Heart right ventricle (tissue), 16 donors: Measurements from ENCODE around the gene DAG1. TPM values are rescaled to one million over a fixed set of nuclear protein-coding genes. Genes with fewer than 3 reads are reported as not detected.

ENCODE experiments used
- ATAC-seq, 8 donors: fragments of 200-7000 bp; cut with Tn5 transposase; one replicate each; pipeline ENCODE4 v1.9.1; 2020; ENCODE audit warnings: mild to moderate bottlenecking in 8 of 8, moderate library complexity in 8 of 8, moderate number of reproducible peaks in 1 of 8
- DNase-seq, 2 donors: peaks; one replicate each; pipeline ENCODE4 v3.0.0-alpha.2; 2020
- H3K27ac ChIP-seq, 10 donors: fragments of 200-600 bp; sonication (generic) in 2 of 10; one replicate each; pipeline versions ENCODE4 v1.5.0 to v1.8.0; 2020 to 2022; ENCODE audit warnings: mild to moderate bottlenecking in 3 of 10
- H3K27me3 ChIP-seq, 7 donors: fragments of 200-600 bp; one replicate each; pipeline ENCODE4 v1.8.0; 2021 to 2022; ENCODE audit warnings: mild to moderate bottlenecking in 2 of 7
- H3K36me3 ChIP-seq, 9 donors: fragments of 200-600 bp; sonication (generic) in 1 of 9; one replicate each; pipeline versions ENCODE4 v1.5.0 to v1.8.0; 2020 to 2022; ENCODE audit warnings: mild to moderate bottlenecking in 2 of 9
- H3K4me1 ChIP-seq, 9 donors: fragments of 200-600 bp; sonication (generic) in 1 of 9; one replicate each; pipeline versions ENCODE4 v1.5.0 to v1.8.0; 2020 to 2022; ENCODE audit warnings: mild to moderate bottlenecking in 4 of 9
- H3K4me3 ChIP-seq, 10 donors: fragments of 200-600 bp; sonication (generic) in 2 of 10; one replicate each; pipeline versions ENCODE4 v1.5.0 to v1.8.0; 2020 to 2022; ENCODE audit warnings: mild to moderate bottlenecking in 7 of 10, moderate library complexity in 2 of 10
- H3K9me3 ChIP-seq, 11 donors: fragments of 200-600 bp in 10 of 11; sonication (generic) in 2 of 11; one replicate each; pipeline versions ENCODE4 v1.5.0 to v1.8.0; 2013 to 2022; ENCODE audit warnings: mild to moderate bottlenecking in 2 of 11, control low read depth in 1 of 11, moderate library complexity in 1 of 11
- WGBS, 2 donors: extraction: QIAGEN DNeasy Blood & Tissue Kit; methylation state at CpG; one replicate each; pipeline ENCODE4 v1.1.7; 2013; ENCODE audit warnings: inconsistent platforms in 1 of 2; 5-methylcytosine and 5-hydroxymethylcytosine counted together
- intact Hi-C, 10 donors: fragments of 100-400 bp; cut with DNase I; formaldehyde crosslinking; loops; one replicate each; pipeline versions ENCODE4 v1.11.1 to v1.14.2; 2022
- polyA plus RNA-seq, 2 donors: library from polyadenylated mRNA; stranded (reverse); fragments of 200-250 nt; gene quantifications; one replicate each; pipeline ENCODE4 v1.2.3, GENCODE V29; 2013
- total RNA-seq, 10 donors: library from RNA; stranded (reverse); fragmentation: NEBNext Ultra II Directional in 3 of 10; extraction: Animal tissue kit (Norgen Biotek cat#: 25700) in 3 of 10; gene quantifications; one replicate each; pipeline versions ENCODE4 v1.2.1 to v1.2.4, GENCODE V29; 2021 to 2023
- TF ChIP-seq, protein P1 (sequence below), 9 donors: fragments of 200-600 bp; sonication (generic) in 2 of 9; IDR thresholded peaks; one replicate each; pipeline versions ENCODE4 v1.5.0 to v1.8.0; 2021 to 2022; ENCODE audit warnings: antibody characterized with exemption in 9 of 9, mild to moderate bottlenecking in 5 of 9, moderate library complexity in 1 of 9
- donor health status: Arrhythmogenic right ventricular cardiomyopathy.
- donor health status: ischemic (EF 13 %, LVEDD 7.1; RV severe dilation, severe dysfunction).
- donor health status: healthy with polysubstance abuse.
- donor health status: DM: no; HTN: yes; CAD: no.
- donor health status: DM: no; HTN: no; CAD: no.
- donor health status: ischemic (EF 25% LVEDD 6.9; RV normal size, moderate dysfunction).
- donor health status: ischemic (EF 25% LVEDD 5.7; RV mildly dilated, moderate dysfunction).
- donor health status: healthy.
- donor health status: DM: yes; HTN: yes; CAD: no.
- donor health status: Ischemic cardiomyopathy.
- donor health status: ischemic (EF 35%, LVEDD 5.7; RV mildly dilated, moderate dysfunction).
- donor health status: nonischemic (EF 11% LVEDD 7.7; RV severe dilation, severe dysfunction).
- donor health status: DM: yes; HTN: yes; CAD: no.
- donor health status: PGD.
- donor health status: ischemic (EF 29% LVEDD 5.4; RV normal size, mild dysfunction).
- donor health status: nonischemic (EF 23%, LVEDD 6.1; RV moderate dilation, normal function).

The DAG1 gene
- total and polyA plus RNA-seq, 12 donors, result 37.7 to 173 (median 135) TPM

DNA sequence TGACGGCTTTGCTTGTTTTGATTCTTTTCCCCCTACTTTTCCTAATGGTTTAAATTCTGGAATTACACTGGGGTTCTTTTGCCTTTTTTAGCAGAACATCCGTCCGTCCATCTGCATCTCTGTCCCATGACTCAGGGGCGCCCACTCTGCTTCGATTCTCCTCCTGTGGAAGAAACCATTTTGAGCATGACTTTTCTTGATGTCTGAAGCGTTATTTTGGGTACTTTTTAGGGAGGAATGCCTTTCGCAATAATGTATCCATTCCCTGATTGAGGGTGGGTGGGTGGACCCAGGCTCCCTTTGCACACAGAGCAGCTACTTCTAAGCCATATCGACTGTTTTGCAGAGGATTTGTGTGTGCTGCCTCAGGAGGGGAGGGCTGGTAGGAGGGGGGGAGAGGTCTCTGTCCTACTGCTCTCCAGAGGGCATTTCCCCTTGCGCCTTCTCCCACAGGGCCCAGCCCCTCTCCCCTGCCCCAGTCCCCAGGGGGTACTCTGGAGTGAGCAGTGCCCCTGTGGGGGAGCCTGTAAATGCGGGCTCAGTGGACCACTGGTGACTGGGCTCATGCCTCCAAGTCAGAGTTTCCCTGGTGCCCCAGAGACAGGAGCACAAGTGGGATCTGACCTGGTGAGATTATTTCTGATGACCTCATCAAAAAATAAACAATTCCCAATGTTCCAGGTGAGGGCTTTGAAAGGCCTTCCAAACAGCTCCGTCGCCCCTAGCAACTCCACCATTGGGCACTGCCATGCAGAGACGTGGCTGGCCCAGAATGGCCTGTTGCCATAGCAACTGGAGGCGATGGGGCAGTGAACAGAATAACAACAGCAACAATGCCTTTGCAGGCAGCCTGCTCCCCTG is 64.7 kb downstream of the DAG1 start:
- no peaks in the 10 kb centered on the region for H3K9me3 ChIP-seq
- intact Hi-C loops, result loop anchor here in 3 of 10 donors (5.0 kb wide), 3 partner anchors 132 to 372 kb away; partner anchors contain the start of gene APEH (in 1 of the 3)
- no peak overlapping the region for H3K4me3 ChIP-seq
- 87 to 88% methylated on average over 14 of the region's 14 CpGs for WGBS, 2 donors
- peaks cover 0 to 14% (median 0%) of the 10 kb centered on the region in 9 donors for H3K4me1 ChIP-seq
- ATAC-seq (no peak), DNase-seq (no peak)
- no peaks in the 10 kb centered on the region for H3K27me3 ChIP-seq
- H3K27ac ChIP-seq, result no peak overlapping the region
- TF ChIP-seq, protein P1, sequence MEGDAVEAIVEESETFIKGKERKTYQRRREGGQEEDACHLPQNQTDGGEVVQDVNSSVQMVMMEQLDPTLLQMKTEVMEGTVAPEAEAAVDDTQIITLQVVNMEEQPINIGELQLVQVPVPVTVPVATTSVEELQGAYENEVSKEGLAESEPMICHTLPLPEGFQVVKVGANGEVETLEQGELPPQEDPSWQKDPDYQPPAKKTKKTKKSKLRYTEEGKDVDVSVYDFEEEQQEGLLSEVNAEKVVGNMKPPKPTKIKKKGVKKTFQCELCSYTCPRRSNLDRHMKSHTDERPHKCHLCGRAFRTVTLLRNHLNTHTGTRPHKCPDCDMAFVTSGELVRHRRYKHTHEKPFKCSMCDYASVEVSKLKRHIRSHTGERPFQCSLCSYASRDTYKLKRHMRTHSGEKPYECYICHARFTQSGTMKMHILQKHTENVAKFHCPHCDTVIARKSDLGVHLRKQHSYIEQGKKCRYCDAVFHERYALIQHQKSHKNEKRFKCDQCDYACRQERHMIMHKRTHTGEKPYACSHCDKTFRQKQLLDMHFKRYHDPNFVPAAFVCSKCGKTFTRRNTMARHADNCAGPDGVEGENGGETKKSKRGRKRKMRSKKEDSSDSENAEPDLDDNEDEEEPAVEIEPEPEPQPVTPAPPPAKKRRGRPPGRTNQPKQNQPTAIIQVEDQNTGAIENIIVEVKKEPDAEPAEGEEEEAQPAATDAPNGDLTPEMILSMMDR (IDR thresholded peaks at IDR 0.05), result no peak
- peaks cover 0 to 55% (median 31%) of the 10 kb centered on the region in 9 donors for H3K36me3 ChIP-seq

DNA sequence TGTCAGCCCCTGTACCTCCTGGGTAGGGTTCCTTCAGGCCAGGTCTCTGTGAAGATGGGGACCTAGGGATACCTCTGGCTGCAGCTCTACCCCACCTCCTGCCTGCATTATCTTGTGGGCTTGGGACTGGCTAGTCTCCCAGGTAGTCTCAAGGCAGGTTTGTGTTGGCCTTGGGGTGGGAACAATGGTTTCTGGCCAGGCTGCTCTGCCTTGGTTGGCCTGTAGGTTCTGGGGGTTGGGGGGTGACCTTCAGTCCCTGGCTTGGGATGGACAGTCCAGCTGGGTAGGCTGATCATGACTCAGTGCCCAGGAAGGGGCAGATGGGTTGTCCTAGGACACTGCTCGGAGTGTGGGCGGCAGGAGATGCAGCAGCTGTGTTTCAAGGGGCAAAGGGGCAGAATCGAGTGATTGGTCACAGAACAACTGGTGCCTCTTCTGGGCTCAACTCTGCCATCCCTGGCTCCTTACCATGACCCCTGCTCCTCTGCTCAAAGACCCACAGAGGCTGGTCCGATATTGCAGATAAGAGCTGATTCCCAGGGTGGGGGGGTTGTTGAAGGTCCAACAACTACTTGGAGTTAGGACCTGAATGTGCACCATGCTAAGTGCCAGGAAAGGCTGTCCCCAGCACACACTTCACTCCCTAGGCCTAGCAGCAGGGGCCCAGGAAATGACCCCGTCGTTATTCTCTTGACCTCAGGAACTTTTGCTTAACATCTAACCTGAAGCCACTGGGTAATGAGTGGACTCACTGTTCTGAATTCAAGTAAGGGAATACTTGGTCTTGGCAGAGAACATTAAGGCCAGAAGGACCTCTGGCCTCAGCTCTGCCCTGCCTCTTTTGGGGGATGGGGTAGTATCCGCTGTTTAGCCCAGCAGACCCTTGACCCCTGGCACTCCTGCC is 66.2 kb downstream of the DAG1 start:
- Histone ChIP-seq H3K27ac (no peak overlapping the region), H3K4me1 (peaks cover 0 to 20% (median 6%) of the 10 kb centered on the region in 9 donors)
- intact Hi-C loops, result loop anchor here in 3 of 10 donors (5.0 kb wide), 3 partner anchors 131 to 371 kb away; partner anchors contain the start of gene APEH (in 1 of the 3)

DNA sequence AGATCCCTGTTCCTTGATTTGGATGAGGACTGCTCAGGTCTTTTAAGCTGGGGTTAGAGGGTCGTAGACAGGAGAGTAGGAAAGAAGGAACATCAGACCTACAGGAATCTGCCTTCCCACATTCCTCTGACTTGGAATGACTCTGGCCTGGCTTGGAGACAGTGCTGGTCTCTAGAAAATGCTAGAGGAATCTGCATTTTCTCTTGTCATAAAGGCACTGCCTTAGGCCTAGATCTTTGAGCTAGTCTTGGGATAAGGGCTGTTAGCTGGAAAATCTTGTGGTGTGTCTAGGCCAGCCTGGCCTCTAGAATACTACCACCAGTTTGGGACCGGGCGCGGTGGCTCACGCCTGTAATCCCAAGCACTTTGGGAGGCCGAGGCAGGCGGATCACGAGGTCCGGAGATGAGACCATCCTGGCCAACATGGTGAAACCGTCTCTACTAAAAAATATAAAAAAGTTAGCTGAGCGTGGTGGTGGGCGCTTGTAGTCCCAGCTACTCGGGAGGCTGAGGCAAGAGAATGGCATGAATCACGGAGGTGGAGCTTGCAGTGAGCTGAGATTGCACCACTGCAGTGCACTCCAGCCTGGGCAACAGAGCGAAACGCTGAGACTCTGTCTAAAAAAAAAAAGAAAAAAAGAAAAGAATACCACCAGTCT is 66.9 kb downstream of the DAG1 start:
- H3K36me3 ChIP-seq, result peaks cover 0 to 35% (median 18%) of the 10 kb centered on the region in 9 donors
- no peak overlapping the region for H3K4me3 ChIP-seq
- ATAC-seq (no peak), DNase-seq (no peak)
- no peaks in the 10 kb centered on the region for H3K9me3 ChIP-seq
- no peaks in the 10 kb centered on the region for H3K27me3 ChIP-seq
- peaks cover 0 to 20% (median 6%) of the 10 kb centered on the region in 9 donors for H3K4me1 ChIP-seq
- 84 to 93% methylated on average over 16 of the region's 16 CpGs for WGBS, 2 donors
- intact Hi-C loops, result loop anchor here in 3 of 10 donors (5.0 kb wide), 3 partner anchors 130 to 370 kb away; partner anchors contain the start of gene APEH (in 1 of the 3)
- TF ChIP-seq, protein P1 (IDR thresholded peaks at IDR 0.05), result no peak
- no peak overlapping the region for H3K27ac ChIP-seq

More for the DNA sequence above, 66.2 kb downstream of the DAG1 start:
- WGBS, 2 donors, result 65 to 69% methylated on average over 7 of the region's 7 CpGs
- DNase-seq, result no peak
- no peaks in the 10 kb centered on the region for H3K27me3 ChIP-seq
- H3K9me3 ChIP-seq, result no peaks in the 10 kb centered on the region
- peaks cover 0 to 43% (median 26%) of the 10 kb centered on the region in 9 donors for H3K36me3 ChIP-seq
- H3K4me3 ChIP-seq, result no peak overlapping the region
- TF ChIP-seq, protein P1 (IDR thresholded peaks at IDR 0.05), result no peak
- ATAC-seq, result no peak
